Umbilical cord (tissue), 2 donors: Measurements from ENCODE around the gene POU4F2. TPM values are rescaled to one million over a fixed set of nuclear protein-coding genes. Genes with fewer than 3 reads are reported as not detected.
A peak's percentile ranks its signal among the peaks of the same experiment; 100 is the strongest.
"Not testable (repeated sequence)": the region's sequence is repeated elsewhere in the genome, so short reads cannot be mapped to it uniquely, and the experiment has no call there.

Experiments used
- DNase-seq: peaks from one replicate; pipeline ENCODE4 v3.0.0-alpha.2; 2015; ENCODE audit warnings: low spot score
- total RNA-seq: library from RNA; depleted of rRNA; stranded (reverse); fragments of >200 nt; gene quantifications from one replicate; pipeline ENCODE4 v1.2.3, GENCODE V29; 2014; ENCODE audit warnings: low replicate concordance; ENCODE audit not compliant: insufficient read depth

POU4F2 gene
- total RNA-seq, 1 donor from 2014 or later = 5.3 TPM

DNA sequence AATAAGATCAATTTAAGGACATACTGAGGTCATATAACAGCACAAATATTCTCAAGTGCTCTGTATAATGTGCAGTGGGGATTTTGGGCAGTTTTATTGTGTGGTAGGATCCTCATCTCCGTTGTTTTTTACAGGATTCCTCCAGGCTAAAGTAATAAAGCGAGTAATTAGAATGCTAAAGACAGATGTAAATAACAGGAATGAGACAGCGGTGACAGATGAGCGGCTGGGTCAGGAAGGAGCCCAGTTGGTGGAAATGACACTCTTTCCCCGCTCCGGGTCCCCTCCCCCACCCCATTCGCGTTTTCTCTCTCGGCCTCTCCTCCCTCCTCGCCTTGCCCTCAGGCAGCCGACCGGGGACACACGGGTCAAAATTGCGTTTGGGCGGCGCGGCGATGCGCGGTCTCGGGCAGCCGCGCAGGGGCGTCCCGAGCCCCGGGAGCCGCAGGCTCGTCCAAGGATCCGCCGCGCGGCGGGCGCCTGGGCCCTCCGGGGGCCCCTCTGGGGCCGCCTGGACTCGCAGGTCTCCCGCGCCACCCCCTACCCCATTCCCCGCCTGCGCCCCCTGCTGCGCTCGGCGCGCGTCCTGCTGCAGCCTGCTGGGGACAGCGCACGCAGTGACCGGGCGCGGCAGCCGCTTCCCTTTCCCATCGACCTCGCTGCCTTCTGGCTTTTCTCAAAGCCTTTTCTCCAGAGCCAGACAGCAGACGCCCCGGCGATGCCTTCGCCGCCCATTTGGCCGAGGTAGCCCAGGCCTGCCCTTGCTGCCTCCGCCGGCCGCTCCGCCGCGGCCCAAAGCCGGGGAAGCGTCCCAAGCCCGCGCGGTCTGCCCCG lies 16.2 kb downstream of the POU4F2 start:
- DNase-seq = peak; percentile 18

DNA sequence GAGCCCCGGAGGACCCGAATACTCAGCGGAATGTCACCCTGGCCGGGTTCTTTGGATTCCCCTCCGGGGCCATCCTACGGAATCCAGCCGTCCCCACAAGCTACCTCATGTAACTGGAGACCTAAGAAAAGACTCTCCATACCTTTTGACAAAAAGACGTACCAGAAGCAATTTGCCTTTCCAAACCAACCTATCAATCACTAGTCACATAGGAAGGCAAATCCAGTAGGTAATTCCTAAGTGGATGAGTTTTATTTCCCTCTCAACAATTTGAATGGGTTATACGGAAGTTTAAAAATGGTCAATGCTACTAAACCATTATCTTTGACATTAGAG lies 16.8 kb downstream of the POU4F2 start:
- no peak for DNase-seq

DNA sequence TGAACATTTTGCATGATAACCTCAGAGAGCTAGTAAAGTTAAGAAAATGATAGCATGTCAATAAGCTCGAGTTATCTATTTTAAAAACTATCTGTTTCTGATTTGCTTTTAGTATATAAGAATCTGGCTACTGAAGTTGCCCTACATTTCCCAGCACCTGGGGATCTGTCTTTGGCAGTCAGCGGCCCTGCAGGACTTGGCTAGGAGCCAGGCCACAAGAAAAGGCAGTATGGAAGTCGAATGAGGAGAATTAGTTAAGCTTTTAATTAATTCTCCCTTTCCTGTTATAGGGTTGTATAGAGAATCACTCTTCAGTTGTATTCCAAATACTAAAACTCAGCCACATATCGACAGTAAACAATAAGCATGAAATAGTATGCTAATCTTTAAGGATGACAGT lies 22.7 kb downstream of the POU4F2 start:
- DNase-seq = no peak

DNA sequence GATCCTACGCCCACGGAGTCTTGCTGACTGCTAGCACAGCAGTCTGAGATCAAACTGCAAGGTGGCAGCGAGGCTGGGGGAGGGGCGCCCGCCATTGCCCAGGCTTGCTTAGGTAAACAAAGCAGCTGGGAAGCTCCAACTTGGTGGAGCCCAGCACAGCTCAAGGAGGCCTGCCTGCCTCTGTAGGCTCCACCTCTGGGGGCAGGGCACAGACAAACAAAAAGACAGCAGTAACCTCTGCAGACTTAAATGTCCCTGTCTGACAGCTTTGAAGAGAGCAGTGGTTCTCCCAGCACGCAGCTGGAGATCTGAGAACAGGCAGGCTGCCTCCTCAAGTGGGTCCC lies 25.2 kb downstream of the POU4F2 start:
- not testable (repeated sequence) for DNase-seq

DNA sequence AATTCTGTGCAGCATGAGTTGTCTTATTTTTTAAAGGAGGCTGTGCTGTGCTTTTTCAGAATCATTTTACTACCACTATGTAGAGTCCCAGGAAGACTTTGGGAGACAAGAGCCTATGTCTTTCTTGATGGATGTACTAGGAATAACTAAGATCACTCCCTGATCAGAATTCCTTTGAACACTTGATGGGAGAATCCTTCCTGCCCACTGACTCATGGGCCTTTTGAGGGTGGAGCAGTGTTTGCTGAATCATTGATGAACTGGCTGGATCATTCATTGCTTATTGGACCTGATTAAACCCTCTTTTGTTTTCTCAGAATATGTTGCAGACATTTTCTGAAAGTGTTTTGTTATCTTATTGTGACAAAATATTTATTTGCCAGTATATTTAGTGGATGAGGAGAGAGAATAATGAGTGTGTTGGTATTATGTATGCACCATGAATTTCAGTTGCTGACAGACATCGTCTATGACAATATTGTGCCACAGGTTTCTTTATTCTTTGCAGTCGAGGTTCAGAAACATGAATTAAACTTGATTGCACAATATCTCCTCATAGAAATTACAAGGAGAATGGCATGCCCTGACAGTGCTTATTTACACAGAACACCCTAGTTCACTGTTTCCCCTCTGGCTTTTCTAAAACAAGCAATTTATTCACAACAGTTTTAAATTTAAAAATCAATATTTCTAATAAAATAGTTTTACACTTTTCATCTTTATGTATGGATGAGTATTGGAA lies 36.3 kb downstream of the POU4F2 start:
- DNase-seq = no peak

Other genes starting within 250 kb of the POU4F2 start
- 30.6 TPM for gene SLC10A7, start 117.0 kb upstream of the POU4F2 start, total RNA-seq